Mesendoderm (in vitro differentiated cells): Measurements from ENCODE around the gene RAMACL.
"Not testable (repeated sequence)": the region's sequence is repeated elsewhere in the genome, so short reads cannot be mapped to it uniquely, and the experiment has no call there.

Experiments used
- DNase-seq: peaks from one replicate; pipeline ENCODE4 v3.0.0; 2013
- H2AK5ac ChIP-seq: 2 replicates; pipeline ENCODE4 v1.6.1; 2013; ENCODE audit warnings: low read length, inconsistent platforms
- H2BK120ac ChIP-seq: 2 replicates; pipeline ENCODE4 v1.6.1; 2013; ENCODE audit warnings: low read depth, mild to moderate bottlenecking, low read length, moderate library complexity, mixed read lengths
- H2BK15ac ChIP-seq: replicated peaks from 2 replicates; pipeline ENCODE4 v1.6.1; 2013; ENCODE audit warnings: low read depth, mild to moderate bottlenecking, moderate library complexity
- H2BK5ac ChIP-seq: 2 replicates; pipeline ENCODE4 v1.6.1; 2013; ENCODE audit warnings: low read length, inconsistent platforms
- H3K18ac ChIP-seq: 2 replicates; pipeline ENCODE4 v1.6.1; 2013; ENCODE audit warnings: mild to moderate bottlenecking, low read length, mixed read lengths
- H3K23ac ChIP-seq: one replicate; pipeline ENCODE4 v1.6.1; 2013; ENCODE audit warnings: low read length
- H3K27ac ChIP-seq: 2 replicates; pipeline ENCODE4 v1.5.1; 2013; ENCODE audit warnings: low read depth, mild to moderate bottlenecking, inconsistent platforms, low read length, moderate library complexity
- H3K27me3 ChIP-seq: 2 replicates; pipeline ENCODE4 v1.6.1; 2013; ENCODE audit warnings: low read length, control low read depth, mild to moderate bottlenecking, inconsistent platforms; ENCODE audit not compliant: insufficient read depth, poor library complexity
- H3K36me3 ChIP-seq: 2 replicates; pipeline ENCODE4 v1.6.1; 2013; ENCODE audit warnings: low read length, inconsistent platforms; ENCODE audit not compliant: control insufficient read depth, insufficient read depth
- H3K4ac ChIP-seq: one replicate; pipeline ENCODE4 v1.6.1; 2013; ENCODE audit warnings: low read depth, mild to moderate bottlenecking, low read length, moderate library complexity
- H3K4me1 ChIP-seq: 2 replicates; pipeline ENCODE4 v1.6.1; 2013; ENCODE audit warnings: low read depth, low read length, inconsistent platforms; ENCODE audit not compliant: control insufficient read depth
- H3K4me2 ChIP-seq: 2 replicates; pipeline ENCODE4 v1.6.1; 2013; ENCODE audit warnings: low read length
- H3K4me3 ChIP-seq: 2 replicates; pipeline ENCODE4 v1.5.1; 2013; ENCODE audit warnings: mild to moderate bottlenecking, low read length
- H3K56ac ChIP-seq: one replicate; pipeline ENCODE4 v1.6.1; 2013; ENCODE audit warnings: low read length
- H3K79me1 ChIP-seq: 2 replicates; pipeline ENCODE4 v1.6.1; 2013; ENCODE audit warnings: low read length, inconsistent platforms
- H3K79me2 ChIP-seq: 2 replicates; pipeline ENCODE4 v1.6.1; 2013; ENCODE audit warnings: mild to moderate bottlenecking, low read length; ENCODE audit not compliant: control insufficient read depth, insufficient read depth
- H3K9ac ChIP-seq: 2 replicates; pipeline ENCODE4 v1.6.1; 2013; ENCODE audit warnings: low read length, inconsistent platforms
- H4K5ac ChIP-seq: one replicate; pipeline ENCODE4 v1.6.1; 2013; ENCODE audit warnings: low read length
- H4K8ac ChIP-seq: one replicate; pipeline ENCODE4 v1.6.1; 2013; ENCODE audit warnings: low read depth, mild to moderate bottlenecking, control low read depth, low read length, moderate library complexity
- WGBS: extraction: QIAGEN DNeasy Blood & Tissue Kit; methylation state at CpG from one replicate; pipeline ENCODE4 v1.1.7; 2013; ENCODE audit warnings: low lambda C conversion rate, missing lambda C conversion rate; ENCODE audit not compliant: insufficient coverage; ENCODE audit errors: extremely low coverage; 5-methylcytosine and 5-hydroxymethylcytosine counted together

RAMACL gene

GRCh38 chr6:166539011-166539385, 47.5 kb downstream of the RAMACL start:
- WGBS = no CpG with 5 or more reads among the region's 9 CpGs
- H3K4me1 ChIP-seq, DNase-seq, H3K56ac ChIP-seq, H3K9ac ChIP-seq, H3K18ac ChIP-seq, H2BK5ac ChIP-seq, H3K4me3 ChIP-seq, H2BK15ac ChIP-seq, H3K23ac ChIP-seq, H4K8ac ChIP-seq, H3K27ac ChIP-seq, H3K4me2 ChIP-seq, H3K4ac ChIP-seq, H3K79me1 ChIP-seq, H2AK5ac ChIP-seq, H3K36me3 ChIP-seq, H3K79me2 ChIP-seq, H3K27me3 ChIP-seq: not testable (repeated sequence)
- Histone ChIP-seq H4K5ac (peak overlapping the region; percentile 6), H2BK120ac (peak overlapping the region; percentile 32)

- DNase-seq = no peak
- H3K36me3 ChIP-seq = no peaks in the 10 kb centered on the region
- no peak overlapping the region for H3K4ac ChIP-seq
- no peak overlapping the region for H2AK5ac ChIP-seq
- no peak overlapping the region for H3K4me3 ChIP-seq
- H3K79me2 ChIP-seq = no peaks in the 10 kb centered on the region
- no CpG with 5 or more reads among the region's 17 CpGs for WGBS
- H4K5ac ChIP-seq = no peak overlapping the region
- no peak overlapping the region for H3K56ac ChIP-seq
- no peak overlapping the region for H2BK15ac ChIP-seq
- no peak overlapping the region for H2BK120ac ChIP-seq
- no peaks in the 10 kb centered on the region for H3K79me1 ChIP-seq
- peaks cover 8% of the 10 kb centered on the region for H3K4me1 ChIP-seq
- H3K27ac ChIP-seq = no peak overlapping the region
- H3K4me2 ChIP-seq = no peak overlapping the region
- no peaks in the 10 kb centered on the region for H3K27me3 ChIP-seq
- H3K23ac ChIP-seq = no peak overlapping the region
- no peak overlapping the region for H4K8ac ChIP-seq
- no peak overlapping the region for H2BK5ac ChIP-seq
- H3K9ac ChIP-seq = no peak overlapping the region
- no peak overlapping the region for H3K18ac ChIP-seq
Measured at GRCh38 chr6:166538297-166539010, 48.0 kb downstream of the RAMACL start.

GRCh38 chr6:166534658-166535406, 51.6 kb downstream of the RAMACL start:
- H2BK5ac ChIP-seq = no peak overlapping the region
- peaks cover 4% of the 10 kb centered on the region for H3K4me1 ChIP-seq
- no peak overlapping the region for H2BK120ac ChIP-seq
- no peaks in the 10 kb centered on the region for H3K79me1 ChIP-seq
- no peaks in the 10 kb centered on the region for H3K27me3 ChIP-seq
- no CpG with 5 or more reads among the region's 17 CpGs for WGBS
- H2AK5ac ChIP-seq = no peak overlapping the region
- H4K8ac ChIP-seq = no peak overlapping the region
- no peak overlapping the region for H4K5ac ChIP-seq
- no peak overlapping the region for H3K4me3 ChIP-seq
- H3K9ac ChIP-seq = no peak overlapping the region
- no peak overlapping the region for H3K27ac ChIP-seq
- H3K56ac ChIP-seq = no peak overlapping the region
- no peaks in the 10 kb centered on the region for H3K79me2 ChIP-seq
- H3K4ac ChIP-seq = no peak overlapping the region
- no peak for DNase-seq
- no peaks in the 10 kb centered on the region for H3K36me3 ChIP-seq
- H3K18ac ChIP-seq = no peak overlapping the region
- H3K4me2 ChIP-seq = no peak overlapping the region
- no peak overlapping the region for H3K23ac ChIP-seq
- H2BK15ac ChIP-seq = no peak overlapping the region

GRCh38 chr6:166533205-166533824, 53.2 kb downstream of the RAMACL start:
- no peak overlapping the region for H2BK5ac ChIP-seq
- H3K79me1 ChIP-seq = no peaks in the 10 kb centered on the region
- H3K27me3 ChIP-seq = no peaks in the 10 kb centered on the region
- no peak overlapping the region for H4K8ac ChIP-seq
- no peak overlapping the region for H3K18ac ChIP-seq
- H4K5ac ChIP-seq = no peak overlapping the region
- no peak overlapping the region for H2BK120ac ChIP-seq
- no peak overlapping the region for H3K4ac ChIP-seq
- no peak overlapping the region for H3K4me2 ChIP-seq
- no peak overlapping the region for H3K9ac ChIP-seq
- no peak overlapping the region for H3K4me3 ChIP-seq
- H3K36me3 ChIP-seq = no peaks in the 10 kb centered on the region
- H2AK5ac ChIP-seq = no peak overlapping the region
- DNase-seq = no peak
- no peak overlapping the region for H3K56ac ChIP-seq
- WGBS = no CpG with 5 or more reads among the region's 15 CpGs
- no peaks in the 10 kb centered on the region for H3K79me2 ChIP-seq
- no peak overlapping the region for H3K23ac ChIP-seq
- no peaks in the 10 kb centered on the region for H3K4me1 ChIP-seq
- H2BK15ac ChIP-seq = no peak overlapping the region
- no peak overlapping the region for H3K27ac ChIP-seq
